Osteoblast (primary cell): ENCODE data around the gene RECK. TPM values are rescaled to one million over a fixed set of nuclear protein-coding genes. Genes with fewer than 3 reads are reported as not detected.

Experiments
- DNase-seq: peaks from one replicate; pipeline ENCODE4 v3.0.0; 2011; ENCODE audit warnings: low spot score, mixed read lengths; ENCODE audit not compliant: insufficient read length; ENCODE audit errors: missing footprints
- H2AFZ ChIP-seq: 2 replicates; pipeline ENCODE4 v1.6.0; 2011; ENCODE audit warnings: mild to moderate bottlenecking, low read length
- H3K27ac ChIP-seq: 2 replicates; pipeline ENCODE4 v1.5.1; 2011; ENCODE audit warnings: mild to moderate bottlenecking, low read depth, low read length, moderate library complexity
- H3K27me3 ChIP-seq: 2 replicates; pipeline ENCODE4 v1.6.0; 2012; ENCODE audit warnings: mild to moderate bottlenecking, control low read depth, inconsistent platforms, low read length, moderate library complexity; ENCODE audit not compliant: insufficient read depth
- H3K36me3 ChIP-seq: 2 replicates; pipeline ENCODE4 v1.5.1; 2011; ENCODE audit warnings: mild to moderate bottlenecking, low read length, control low read depth, moderate library complexity; ENCODE audit not compliant: insufficient read depth
- H3K4me1 ChIP-seq: 2 replicates; pipeline ENCODE4 v1.5.1; 2011; ENCODE audit warnings: mild to moderate bottlenecking, low read length, control low read depth, moderate library complexity; ENCODE audit not compliant: insufficient read depth
- H3K4me2 ChIP-seq: 2 replicates; pipeline ENCODE4 v1.6.0; 2011; ENCODE audit warnings: mild to moderate bottlenecking, low read length; ENCODE audit not compliant: insufficient read depth
- H3K4me3 ChIP-seq: fragments of 200-600 bp; sonication (generic); 3 replicates; pipeline ENCODE4 v1.5.1; 2012; ENCODE audit warnings: mild to moderate bottlenecking, low read length, inconsistent platforms; ENCODE audit not compliant: insufficient read depth
- H3K79me2 ChIP-seq: 2 replicates; pipeline ENCODE4 v1.6.0; 2012; ENCODE audit warnings: mild to moderate bottlenecking, low read length, control low read depth, inconsistent platforms; ENCODE audit not compliant: insufficient read depth
- H3K9me3 ChIP-seq: 2 replicates; pipeline ENCODE4 v1.5.1; 2011; ENCODE audit warnings: low read depth, low read length, control low read depth
- H4K20me1 ChIP-seq: 2 replicates; pipeline ENCODE4 v1.6.0; 2012; ENCODE audit warnings: mild to moderate bottlenecking, low read length, control low read depth; ENCODE audit not compliant: insufficient read depth
- CTCF ChIP-seq: IDR thresholded peaks from 2 replicates; pipeline ENCODE4 v1.5.1; 2011; ENCODE audit warnings: mild to moderate bottlenecking, low read depth, low read length, moderate library complexity; ENCODE audit errors: extremely low read depth
- total RNA-seq: library from RNA; depleted of rRNA; stranded (reverse); fragments of >200 nt; gene quantifications from 2 replicates; pipeline ENCODE4 v1.2.3, GENCODE V29; 2012

Gene RECK
- total RNA-seq, 1 donor: 31.5 TPM

GRCh38 chr9:36088020-36088419 lies 51.3 kb downstream of the RECK start:
- peaks cover 30% of the 10 kb centered on the region for H3K4me1 ChIP-seq
- H3K79me2 ChIP-seq: no peaks in the 10 kb centered on the region
- no peak overlapping the region for H3K27ac ChIP-seq
- no peak overlapping the region for H2AFZ ChIP-seq
- H3K27me3 ChIP-seq: no peaks in the 10 kb centered on the region
- H3K36me3 ChIP-seq: peaks cover 47% of the 10 kb centered on the region
- no peak for DNase-seq
- TF ChIP-seq CTCF: no peak
- no peak overlapping the region for H3K4me2 ChIP-seq
- no peak overlapping the region for H3K4me3 ChIP-seq
- H4K20me1 ChIP-seq: no peaks in the 10 kb centered on the region
- H3K9me3 ChIP-seq: no peaks in the 10 kb centered on the region

- H3K79me2 ChIP-seq: no peaks in the 10 kb centered on the region
- H3K36me3 ChIP-seq: peaks cover 37% of the 10 kb centered on the region
- H3K4me1 ChIP-seq: peaks cover 30% of the 10 kb centered on the region
- no peaks in the 10 kb centered on the region for H3K9me3 ChIP-seq
- no peak overlapping the region for H2AFZ ChIP-seq
- peak overlapping the region; percentile 79 for H3K27ac ChIP-seq
- H3K4me3 ChIP-seq: no peak overlapping the region
- no peaks in the 10 kb centered on the region for H3K27me3 ChIP-seq
- peak; percentile 37 for DNase-seq
- no peaks in the 10 kb centered on the region for H4K20me1 ChIP-seq
- TF ChIP-seq CTCF: no peak
- peak overlapping the region; percentile 59 for H3K4me2 ChIP-seq
These were observed 54.6 kb downstream of the RECK start for GRCh38 chr9:36091026-36091953.

GRCh38 chr9:36092014-36092413 lies 55.3 kb downstream of the RECK start:
- H3K27ac ChIP-seq: peak overlapping the region; percentile 79
- H3K36me3 ChIP-seq: peaks cover 30% of the 10 kb centered on the region
- H3K4me2 ChIP-seq: peak overlapping the region; percentile 59
- H3K27me3 ChIP-seq: no peaks in the 10 kb centered on the region
- peaks cover 30% of the 10 kb centered on the region for H3K4me1 ChIP-seq
- DNase-seq: no peak
- H3K9me3 ChIP-seq: no peaks in the 10 kb centered on the region
- H3K4me3 ChIP-seq: no peak overlapping the region
- no peak for TF ChIP-seq CTCF
- no peak overlapping the region for H2AFZ ChIP-seq
- H3K79me2 ChIP-seq: no peaks in the 10 kb centered on the region
- no peaks in the 10 kb centered on the region for H4K20me1 ChIP-seq

GRCh38 chr9:36092509-36093215 lies 55.9 kb downstream of the RECK start:
- Histone ChIP-seq H4K20me1 (no peaks in the 10 kb centered on the region), H3K4me2 (no peak overlapping the region), H3K79me2 (no peaks in the 10 kb centered on the region), H2AFZ (no peak overlapping the region), H3K9me3 (no peaks in the 10 kb centered on the region), H3K27ac (peak overlapping the region; percentile 37), H3K4me1 (peaks cover 30% of the 10 kb centered on the region), H3K36me3 (peaks cover 27% of the 10 kb centered on the region), H3K4me3 (no peak overlapping the region), H3K27me3 (no peaks in the 10 kb centered on the region)
- DNase-seq: no peak
- no peak for TF ChIP-seq CTCF
